PC-3 (cell line): ENCODE data around the gene MAGI1. TPM values are rescaled to one million over a fixed set of nuclear protein-coding genes. Genes with fewer than 3 reads are reported as not detected.

Source experiments
- ATAC-seq: fragments of 200-7000 bp; cut with Tn5 transposase; 2 replicates; pipeline ENCODE4 v1.9.1; 2020; ENCODE audit warnings: mild to moderate bottlenecking, moderate library complexity
- BruUV-seq: library from RNA; stranded (reverse); fragments of 400-500 nt; replicated peaks from 2 replicates; lab custom pipeline; 2021; lab: Mats Ljungman, UMichigan
- CTCF ChIA-PET: fragments of 300-600 bp; sonication (Branson Sonifier 250); formaldehyde crosslinking; loops from one replicate; lab custom pipeline; 2022; ENCODE audit warnings: antibody characterized with exemption; lab: Charles Lee
- POLR2A ChIA-PET: fragments of 300-600 bp; sonication (Branson Sonifier 250); formaldehyde crosslinking; loops from one replicate; lab custom pipeline; 2022; ENCODE audit warnings: antibody characterized with exemption; ENCODE audit not compliant: unreplicated experiment; lab: Charles Lee
- DNase-seq: peaks from one replicate; pipeline ENCODE4 v3.0.0-alpha.2; 2015
- H2AFZ ChIP-seq: fragments of 300-600 bp; sonication (generic); 2 replicates; pipeline ENCODE4 v1.6.0; 2016; ENCODE audit warnings: antibody characterized with exemption, low read length
- H3F3A ChIP-seq: fragments of 300-600 bp; sonication (generic); one replicate; pipeline ENCODE4 v1.6.0; 2017; ENCODE audit warnings: antibody characterized with exemption, low read length, control low read depth, mild to moderate bottlenecking; ENCODE audit not compliant: unreplicated experiment
- H3K27ac ChIP-seq: fragments of 300-600 bp; sonication (generic); 2 replicates; pipeline ENCODE4 v1.5.1; 2016; ENCODE audit warnings: mild to moderate bottlenecking, low read length
- H3K27me3 ChIP-seq: fragments of 300-600 bp; sonication (generic); 2 replicates; pipeline ENCODE4 v1.6.1; 2016; ENCODE audit warnings: low read length, mixed read lengths
- H3K36me3 ChIP-seq: fragments of 300-600 bp; sonication (generic); 2 replicates; pipeline ENCODE4 v1.6.1; 2016; ENCODE audit warnings: low read depth, mixed run types, low read length, mixed read lengths
- H3K4me1 ChIP-seq: fragments of 300-600 bp; sonication (generic); 2 replicates; pipeline ENCODE4 v1.5.1; 2016; ENCODE audit warnings: low read length; ENCODE audit not compliant: insufficient read depth
- H3K4me2 ChIP-seq: fragments of 300-600 bp; sonication (generic); 2 replicates; pipeline ENCODE4 v1.6.0; 2016; ENCODE audit warnings: low read length
- H3K4me3 ChIP-seq: fragments of 300-600 bp; sonication (generic); 2 replicates; pipeline ENCODE4 v1.5.1; 2016; ENCODE audit warnings: mild to moderate bottlenecking, low read length, mixed read lengths
- H3K79me2 ChIP-seq: fragments of 300-600 bp; sonication (generic); 2 replicates; pipeline ENCODE4 v1.6.1; 2017; ENCODE audit warnings: low read length, mixed read lengths
- H3K9ac ChIP-seq: fragments of 300-600 bp; sonication (generic); 2 replicates; pipeline ENCODE4 v1.6.0; 2016; ENCODE audit warnings: mild to moderate bottlenecking, low read length
- H3K9me2 ChIP-seq: fragments of 300-600 bp; sonication (generic); replicated peaks from 2 replicates; pipeline ENCODE4 v1.6.1; 2016; ENCODE audit warnings: mixed run types, low read length, mixed read lengths
- H3K9me3 ChIP-seq: fragments of 300-600 bp; sonication (generic); 2 replicates; pipeline ENCODE4 v1.6.1; 2016; ENCODE audit warnings: low read length, mixed read lengths
- H4K20me1 ChIP-seq: fragments of 300-600 bp; sonication (generic); 2 replicates; pipeline ENCODE4 v1.6.1; 2016; ENCODE audit warnings: low read length, mixed read lengths
- CTCF ChIP-seq: fragments of 300-600 bp; sonication (generic); conservative IDR thresholded peaks from 2 replicates; pipeline ENCODE4 v1.5.1; 2017; ENCODE audit warnings: antibody characterized with exemption, low read depth, mild to moderate bottlenecking, low read length
- EZH2 ChIP-seq: fragments of 300-600 bp; sonication (generic); IDR thresholded peaks from one replicate; pipeline ENCODE4 v1.6.1; 2017; ENCODE audit warnings: antibody characterized with exemption, mild to moderate bottlenecking, low read length; ENCODE audit not compliant: unreplicated experiment
- EZH2phosphoT487 ChIP-seq: fragments of 300-600 bp; sonication (generic); IDR thresholded peaks from 2 replicates; pipeline ENCODE4 v1.6.1; 2018; ENCODE audit warnings: mild to moderate bottlenecking, antibody characterized with exemption, low read length, borderline replicate concordance
- intact Hi-C: fragments of 100-400 bp; cut with micrococcal nuclease; formaldehyde crosslinking; loops from 2 replicates; pipeline ENCODE4 v1.9.0; 2023
- total RNA-seq: library from RNA; depleted of rRNA; stranded (reverse); fragments of >200 nt; gene quantifications from 2 replicates; pipeline ENCODE4 v1.2.3, GENCODE V29; 2014

MAGI1 gene
- total RNA-seq, 1 experiment from 2014 or later, result 8.9 TPM

- Histone ChIP-seq H3K9me3 (no peaks in the 10 kb centered on the region), H4K20me1 (no peaks in the 10 kb centered on the region), H3K9me2 (no peaks in the 10 kb centered on the region), H3K9ac (no peak overlapping the region), H3K27ac (no peak overlapping the region), H3K27me3 (no peaks in the 10 kb centered on the region), H3K4me1 (no peaks in the 10 kb centered on the region), H2AFZ (no peak overlapping the region), H3K4me3 (no peak overlapping the region), H3K4me2 (no peak overlapping the region), H3F3A (no peaks in the 10 kb centered on the region), H3K79me2 (no peaks in the 10 kb centered on the region), H3K36me3 (no peaks in the 10 kb centered on the region)
- ChIA-PET CTCF (no interaction called here), POLR2A (no interaction called here)
- no peak for ATAC-seq
- TF ChIP-seq CTCF (no peak), EZH2phosphoT487 (no peak)
- intact Hi-C loops, result no loop called here
- no TSS peak for BruUV-seq
- DNase-seq, result no peak
Observed at GRCh38 chr3:65639444-65639843, 399.3 kb downstream of the MAGI1 start.

- Histone ChIP-seq H3F3A (no peaks in the 10 kb centered on the region), H3K36me3 (no peaks in the 10 kb centered on the region), H3K27me3 (no peaks in the 10 kb centered on the region), H2AFZ (no peak overlapping the region), H3K9ac (no peak overlapping the region), H3K4me1 (no peaks in the 10 kb centered on the region), H3K79me2 (no peaks in the 10 kb centered on the region), H3K4me2 (no peak overlapping the region), H3K4me3 (no peak overlapping the region), H3K9me2 (no peaks in the 10 kb centered on the region), H3K27ac (no peak overlapping the region), H4K20me1 (no peaks in the 10 kb centered on the region), H3K9me3 (no peaks in the 10 kb centered on the region)
- no peak for TF ChIP-seq EZH2phosphoT487
- TF ChIP-seq EZH2, result no peak
- TF ChIP-seq CTCF, result no peak
- no peak for DNase-seq
- ATAC-seq, result no peak
- POLR2A ChIA-PET, result no interaction called here
- no TSS peak for BruUV-seq
- intact Hi-C loops, result no loop called here
- CTCF ChIA-PET, result no interaction called here
Observed at GRCh38 chr3:65638301-65638700, 400.4 kb downstream of the MAGI1 start.

GRCh38 chr3:65636326-65636725, 402.4 kb downstream of the MAGI1 start:
- H3K36me3 ChIP-seq, result no peaks in the 10 kb centered on the region
- no peak for DNase-seq
- ATAC-seq, result no peak
- BruUV-seq, result no TSS peak
- TF ChIP-seq EZH2phosphoT487, result no peak
- TF ChIP-seq EZH2, result no peak
- TF ChIP-seq CTCF, result no peak
- no peak overlapping the region for H3K27ac ChIP-seq
- H3K9ac ChIP-seq, result no peak overlapping the region
- H3K9me2 ChIP-seq, result no peaks in the 10 kb centered on the region
- H3K79me2 ChIP-seq, result no peaks in the 10 kb centered on the region
- H3K4me3 ChIP-seq, result no peak overlapping the region
- no peaks in the 10 kb centered on the region for H3K27me3 ChIP-seq
- intact Hi-C loops, result no loop called here
- no peak overlapping the region for H3K4me2 ChIP-seq
- no peaks in the 10 kb centered on the region for H4K20me1 ChIP-seq
- no peaks in the 10 kb centered on the region for H3K9me3 ChIP-seq
- POLR2A ChIA-PET, result no interaction called here
- H2AFZ ChIP-seq, result no peak overlapping the region
- CTCF ChIA-PET, result no interaction called here
- H3F3A ChIP-seq, result no peaks in the 10 kb centered on the region
- H3K4me1 ChIP-seq, result no peaks in the 10 kb centered on the region
